Measurements from ENCODE around the gene LRPAP1.
"Not testable (repeated sequence)": the region's sequence is repeated elsewhere in the genome, so short reads cannot be mapped to it uniquely, and the experiment has no call there.

Gene LRPAP1

DNA sequence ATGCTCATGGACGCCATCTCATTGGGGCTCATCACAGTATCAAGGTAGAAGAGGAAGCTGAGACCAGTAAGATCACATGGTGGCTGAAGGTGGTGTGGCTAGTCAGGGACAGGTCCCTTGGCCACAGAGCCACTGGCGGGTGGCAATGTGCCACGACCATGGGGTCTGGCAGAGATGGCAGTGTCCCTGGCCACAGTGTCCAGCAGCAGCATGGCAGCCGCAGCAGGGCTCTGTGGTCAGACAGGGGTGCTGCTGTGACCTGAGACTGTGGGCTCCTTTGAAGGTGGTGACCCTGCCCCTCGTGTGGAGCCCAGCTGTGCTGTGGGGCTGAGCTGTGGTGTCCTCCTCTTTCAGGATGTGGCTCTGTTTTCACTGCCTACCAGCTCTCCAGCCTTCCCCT, 71.3 kb downstream of the LRPAP1 start:
- DNase-seq (ENCODE audit: low read depth) = no peak

DNA sequence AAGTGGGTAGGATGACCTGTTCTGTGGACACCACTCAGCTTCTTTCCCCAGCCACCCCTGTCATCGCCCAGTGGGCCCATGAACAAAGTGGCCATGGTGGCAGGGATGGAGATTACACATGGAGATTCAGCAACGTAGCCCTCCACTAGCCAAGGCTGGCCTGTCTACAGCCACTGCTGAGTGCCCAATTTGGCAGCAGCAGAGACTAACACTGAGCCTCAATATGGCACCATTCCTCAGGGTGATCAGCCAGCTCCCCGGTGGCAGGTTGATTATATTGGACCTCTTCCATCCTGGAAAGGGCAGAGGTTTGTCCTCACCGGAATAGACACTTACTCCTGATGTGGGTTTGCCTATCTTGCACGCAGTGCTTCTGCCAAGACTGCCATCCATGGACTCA, 73.1 kb downstream of the LRPAP1 start:
- DNase-seq (ENCODE audit: low read depth) = not testable (repeated sequence)

DNA sequence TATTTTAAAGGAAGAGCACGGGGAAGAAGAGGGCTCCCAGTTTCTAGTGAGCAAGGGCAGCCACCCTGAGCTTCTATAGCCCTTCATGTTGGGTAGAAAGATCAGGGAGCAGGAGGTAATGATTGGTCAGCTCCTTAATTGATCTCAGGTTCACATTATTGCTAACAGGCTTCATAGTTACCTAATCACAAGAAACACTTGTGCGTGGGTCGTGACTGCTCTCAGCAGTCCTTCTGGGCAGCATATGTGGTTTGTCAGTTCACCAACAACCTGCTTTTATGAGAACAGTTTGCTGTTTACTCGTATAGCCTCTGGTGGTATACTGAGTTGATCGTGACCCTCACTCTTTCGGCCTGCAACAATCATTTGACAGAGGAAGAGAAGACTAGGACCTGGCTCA, 73.9 kb downstream of the LRPAP1 start:
- no peak for DNase-seq (ENCODE audit: low read depth)

DNA sequence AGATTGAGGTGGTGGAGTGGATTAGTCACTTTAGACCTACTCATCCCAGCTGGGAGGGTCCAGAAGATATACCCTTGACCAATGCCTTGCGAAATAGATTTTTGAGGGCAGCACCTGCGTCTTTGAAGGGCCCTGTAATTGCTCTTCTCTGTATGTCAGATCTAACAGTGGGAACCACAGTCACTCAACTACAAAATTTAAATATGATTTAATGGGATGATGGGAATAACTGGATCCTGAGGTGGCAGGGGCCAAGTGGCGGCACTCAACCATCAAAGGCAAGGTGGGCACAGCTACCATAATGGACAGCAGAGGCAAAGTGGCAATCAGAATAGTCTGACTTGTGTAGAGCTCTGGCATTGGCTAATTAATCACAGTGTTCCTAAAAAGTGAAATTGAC, 76.6 kb downstream of the LRPAP1 start:
- DNase-seq (ENCODE audit: low read depth) = not testable (repeated sequence)
